Kidney tubule cell (primary cell): ENCODE data around the gene MAPKAP1.

Experiments
- DNase-seq: peaks from one replicate; pipeline ENCODE4 v3.0.0-alpha.2; 2018; ENCODE audit warnings: low spot score

The MAPKAP1 gene

GRCh38 chr9:125706651-125707471, at the start of gene MAPKAP1:
TSS of gene MAPKAP1 (minus strand) at chr9:125707208. CDS start at chr9:125672574, 34,634 bp downstream.
- DNase-seq: peak; percentile 97

GRCh38 chr9:125756518-125756917, 49.5 kb upstream of the MAPKAP1 start:
- peak; percentile 11 for DNase-seq

DNA sequence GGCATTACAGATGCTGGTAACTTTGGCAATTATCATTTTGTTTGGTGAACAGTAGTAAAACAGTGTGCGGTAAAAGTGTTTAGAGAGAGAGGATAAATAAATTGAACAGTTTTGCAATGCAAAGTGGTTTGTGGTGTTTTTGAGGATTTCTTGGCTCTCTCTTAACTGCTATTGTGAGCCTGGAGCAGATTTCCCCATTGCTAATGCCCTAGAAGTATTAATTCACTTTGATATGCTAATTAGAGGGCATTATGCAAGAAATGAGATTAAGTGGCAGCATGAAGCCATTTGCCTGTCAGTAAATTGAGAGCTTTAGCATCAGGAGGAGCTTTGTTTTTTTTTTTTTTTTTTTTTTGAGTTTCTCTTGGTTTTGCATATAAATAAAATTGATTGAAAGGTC, 48.3 kb upstream of the MAPKAP1 start:
- DNase-seq: no peak

- no peak for DNase-seq
Measured at GRCh38 chr9:125754096-125754495, 47.1 kb upstream of the MAPKAP1 start.

GRCh38 chr9:125752070-125752628, 45.1 kb upstream of the MAPKAP1 start:
- no peak for DNase-seq

DNA sequence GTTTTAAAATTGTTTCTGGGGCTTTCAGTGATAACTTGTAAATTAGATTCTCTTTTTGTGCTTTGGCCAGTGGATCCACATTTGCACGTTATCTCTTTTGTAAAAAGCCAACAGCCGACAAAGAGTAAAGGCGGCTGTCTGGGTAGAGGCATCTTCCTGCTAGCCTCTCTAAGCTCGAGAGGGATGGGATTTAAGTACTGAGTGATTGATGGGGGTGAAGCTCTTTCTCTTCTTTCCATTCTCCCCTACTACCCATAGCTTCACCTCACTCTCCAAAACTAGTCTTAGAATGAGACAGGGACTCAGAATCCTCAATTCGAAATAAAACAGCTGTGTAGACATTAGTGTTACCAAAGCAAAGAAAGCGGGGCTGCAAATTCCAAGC, 43.6 kb upstream of the MAPKAP1 start:
- no peak for DNase-seq

- DNase-seq: no peak
Measured at GRCh38 chr9:125749951-125750626, 43.1 kb upstream of the MAPKAP1 start.

GRCh38 chr9:125749287-125749935, 42.4 kb upstream of the MAPKAP1 start:
- no peak for DNase-seq

GRCh38 chr9:125748446-125749099, 41.6 kb upstream of the MAPKAP1 start:
- no peak for DNase-seq

- peak; percentile 29 for DNase-seq
Measured at GRCh38 chr9:125747765-125748445, 40.9 kb upstream of the MAPKAP1 start.

GRCh38 chr9:125747053-125747764, 40.2 kb upstream of the MAPKAP1 start, which contains the start of gene PBX3:
TSS of gene PBX3 (plus strand) at chr9:125747373.
- peak; percentile 62 for DNase-seq

- DNase-seq: no peak
Measured at GRCh38 chr9:125746774-125747052, 39.7 kb upstream of the MAPKAP1 start.

DNA sequence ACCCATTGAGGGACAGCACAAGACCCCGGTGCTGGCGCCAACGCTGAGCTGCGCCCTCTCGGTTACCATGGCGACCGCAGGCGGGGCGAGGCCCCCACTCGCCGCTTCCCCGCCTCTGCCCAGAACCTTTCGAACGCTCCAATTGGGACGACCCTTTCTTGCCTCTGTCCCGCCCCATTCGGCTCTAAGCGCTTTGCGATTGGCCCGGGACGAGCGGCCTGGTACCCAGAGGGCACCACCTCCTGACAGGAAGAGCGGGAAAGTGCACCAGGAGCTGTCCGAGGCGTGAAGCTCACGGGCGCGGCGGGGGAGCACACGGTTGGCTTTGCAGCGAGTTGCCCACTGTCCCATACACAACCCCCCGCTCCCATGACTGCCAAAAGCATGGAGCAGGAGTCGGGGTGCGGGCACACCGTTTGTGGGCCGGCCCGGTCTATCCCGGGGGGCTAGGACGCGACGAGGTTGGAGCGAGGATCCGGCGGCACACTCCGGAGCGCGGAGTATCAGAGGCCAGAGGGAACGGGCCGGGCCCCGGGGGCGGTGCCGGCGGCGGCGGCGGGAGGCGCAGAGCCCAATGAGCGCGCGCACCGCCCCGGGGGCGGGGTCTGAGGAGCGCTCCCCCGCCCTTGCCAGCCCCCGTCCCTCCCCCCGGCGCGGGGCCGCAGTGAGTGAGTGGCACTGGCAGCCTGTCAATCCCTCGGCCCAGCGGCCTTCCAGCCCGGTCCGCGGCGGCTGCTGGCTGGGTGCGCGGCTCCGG, 39.2 kb upstream of the MAPKAP1 start:
- peak; percentile 97 for DNase-seq

DNA sequence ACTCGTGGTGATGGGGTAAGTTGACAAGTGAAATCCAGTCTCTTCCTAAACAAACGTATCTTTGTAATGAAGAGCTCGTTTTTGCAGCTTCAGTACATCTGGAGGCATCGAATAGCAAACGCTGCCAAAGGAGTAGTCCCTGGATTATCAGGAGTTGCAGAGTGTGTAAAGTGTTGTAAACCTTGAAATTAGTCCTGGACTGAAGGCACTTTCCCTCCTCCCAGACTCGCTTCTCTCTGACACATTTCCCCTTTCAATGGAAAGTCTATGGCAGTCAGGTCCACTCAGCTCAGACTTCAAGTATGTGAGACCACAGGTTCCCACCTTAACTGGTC, 38.6 kb upstream of the MAPKAP1 start:
- no peak for DNase-seq

DNA sequence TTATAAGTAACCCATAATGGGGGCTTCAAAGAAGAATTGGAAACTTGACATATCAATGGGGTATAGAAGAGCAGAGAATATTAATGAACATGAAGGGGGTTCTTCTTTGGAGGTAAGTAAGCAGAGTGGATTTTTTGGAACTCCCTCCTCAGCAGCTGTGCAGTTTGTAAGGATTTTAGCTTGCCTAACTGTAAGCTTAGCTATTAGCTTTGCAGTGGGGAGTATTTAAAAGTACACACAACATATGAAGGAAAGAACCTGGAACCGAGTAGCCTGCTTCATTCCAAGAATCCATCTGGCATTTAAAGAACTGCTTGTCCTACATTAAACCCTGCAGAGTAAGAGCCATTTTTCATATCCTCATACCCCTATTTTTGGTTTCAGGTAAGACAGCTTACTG, 38.0 kb upstream of the MAPKAP1 start:
- DNase-seq: no peak

DNA sequence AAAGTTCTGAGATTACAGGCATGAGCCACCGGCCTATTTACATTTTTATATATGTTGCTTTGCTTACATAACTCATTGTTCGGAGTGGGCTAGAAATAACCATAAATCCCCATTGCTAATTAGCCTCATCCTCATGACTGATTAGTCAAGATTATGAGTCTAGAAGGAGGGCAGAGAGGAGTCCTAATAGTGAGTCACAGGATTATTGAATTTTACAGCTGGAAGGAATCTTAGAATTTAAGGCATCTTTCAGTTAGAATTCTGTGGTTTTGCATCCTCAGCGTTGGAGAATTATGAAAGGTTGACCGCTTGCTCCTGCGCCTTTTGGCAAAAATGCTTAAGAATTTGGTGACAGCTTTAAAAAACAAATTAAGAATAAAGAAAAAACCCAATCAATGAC, 37.6 kb upstream of the MAPKAP1 start:
- DNase-seq: peak; percentile 65

DNA sequence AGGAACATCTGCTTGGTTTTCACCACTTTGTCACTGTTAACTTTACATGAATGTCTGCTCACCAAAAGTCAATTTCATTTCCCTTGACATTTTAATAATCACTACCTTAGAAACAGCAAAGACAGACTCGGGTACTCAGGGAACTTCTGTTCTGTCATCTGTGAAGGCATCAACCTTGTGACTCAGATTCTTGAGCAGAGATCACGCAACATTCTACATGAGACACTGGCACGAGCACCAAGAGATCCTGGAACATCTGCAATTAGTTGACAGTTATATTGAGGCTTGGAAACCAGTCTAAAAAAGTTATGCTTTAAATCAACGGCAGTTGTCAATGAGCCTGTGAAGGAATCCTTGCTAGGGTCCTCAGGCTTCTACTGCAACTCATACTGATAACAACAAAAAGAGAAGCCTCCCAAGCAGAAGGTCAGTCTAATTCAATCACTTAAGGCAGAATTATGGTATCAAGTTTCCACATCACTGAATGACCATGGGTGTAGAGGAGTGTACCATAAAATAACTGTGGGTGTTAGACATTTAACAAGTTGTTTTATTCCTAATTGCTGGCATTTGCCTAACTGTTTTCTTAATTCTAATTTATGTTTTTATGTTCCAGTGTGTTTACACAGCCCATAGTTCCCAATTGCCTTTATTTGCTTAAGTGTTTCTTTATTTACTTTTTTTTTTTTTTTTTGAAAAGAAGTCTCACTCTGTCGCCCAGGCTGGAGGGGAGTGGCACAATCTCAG, 36.8 kb upstream of the MAPKAP1 start:
- peak; percentile 52 for DNase-seq

DNA sequence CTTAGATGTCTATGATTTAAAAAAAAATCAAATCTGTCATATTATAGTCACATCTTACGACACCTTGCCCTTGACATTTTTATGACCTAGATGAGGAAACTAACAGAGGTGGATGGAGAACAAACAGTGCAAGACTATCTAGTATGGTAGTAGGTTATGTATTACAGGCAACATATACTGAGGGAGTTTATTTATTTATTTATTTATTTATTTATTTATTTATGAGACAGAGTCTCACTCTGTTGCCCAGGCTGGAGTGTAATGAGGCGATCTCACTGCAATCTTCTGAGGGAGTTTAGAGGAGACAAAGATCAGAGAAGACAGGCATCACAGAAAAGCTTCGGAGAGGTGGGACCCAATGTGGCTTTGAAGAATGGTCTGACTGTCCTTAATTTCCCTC, 35.6 kb upstream of the MAPKAP1 start:
- DNase-seq: no peak

DNA sequence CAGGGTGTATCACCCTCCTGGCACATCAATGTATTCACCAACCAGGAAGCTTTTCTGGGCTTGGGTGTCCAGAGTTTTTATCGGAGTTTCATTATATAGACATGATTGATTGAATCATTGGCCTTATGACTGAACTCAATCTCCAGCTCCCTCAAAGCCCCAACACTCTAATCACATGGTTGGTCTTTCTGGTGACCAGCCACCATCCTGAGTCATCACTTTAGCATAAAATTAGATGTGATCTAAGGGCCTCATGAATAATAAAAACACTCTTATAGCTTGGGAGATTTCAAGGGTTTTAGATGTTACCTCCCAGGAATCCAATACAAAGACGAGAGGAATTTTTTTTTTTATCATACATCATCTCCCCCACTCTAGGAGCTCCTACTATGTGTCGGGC, 32.4 kb upstream of the MAPKAP1 start:
- DNase-seq: peak; percentile 19

GRCh38 chr9:125732562-125732961, 25.6 kb upstream of the MAPKAP1 start:
- no peak for DNase-seq
